ENCODE data around the gene HIRA.

The HIRA gene

GRCh38 chr22:19431649-19432132, at the start of gene HIRA:
Gene HIRA, minus strand, starts transcription at chr22:19431733. Its CDS starts 257 bp downstream, at chr22:19431476.
- FAIRE-seq (no peak), DNase-seq (ENCODE audit: low spot score) (peak; percentile 56)

- FAIRE-seq: no peak
- DNase-seq (ENCODE audit: low spot score): no peak
Measured at GRCh38 chr22:19480789-19481188, 49.3 kb upstream of the HIRA start.

- FAIRE-seq (no peak), DNase-seq (ENCODE audit: low spot score) (no peak)
Measured at GRCh38 chr22:19480173-19480568, 48.6 kb upstream of the HIRA start.

- FAIRE-seq (peak; percentile 83), DNase-seq (ENCODE audit: low spot score) (peak; percentile 94)
Measured at GRCh38 chr22:19479355-19480172, 48.0 kb upstream of the HIRA start, which contains the start of gene CDC45. Gene CDC45, plus strand, starts transcription at chr22:19479920. Its CDS starts 49 bp downstream, at chr22:19479969.

GRCh38 chr22:19478901-19479354, 47.4 kb upstream of the HIRA start, which contains the start of gene UFD1:
Gene UFD1, minus strand, starts transcription at chr22:19479193. Its CDS starts 108 bp downstream, at chr22:19479085.
- no peak for FAIRE-seq
- DNase-seq (ENCODE audit: low spot score): peak; percentile 58

- DNase-seq (ENCODE audit: low spot score) (no peak), FAIRE-seq (no peak)
Measured at GRCh38 chr22:19478045-19478900, 46.7 kb upstream of the HIRA start.

GRCh38 chr22:19477321-19478044, 46.0 kb upstream of the HIRA start:
- no peak for DNase-seq (ENCODE audit: low spot score)
- FAIRE-seq: no peak

GRCh38 chr22:19476023-19476422, 44.5 kb upstream of the HIRA start:
- FAIRE-seq (no peak), DNase-seq (ENCODE audit: low spot score) (no peak)

GRCh38 chr22:19473578-19473977, 42.0 kb upstream of the HIRA start:
- no peak for FAIRE-seq
- no peak for DNase-seq (ENCODE audit: low spot score)

GRCh38 chr22:19472233-19472632, 40.7 kb upstream of the HIRA start:
- DNase-seq (ENCODE audit: low spot score) (no peak), FAIRE-seq (no peak)

- FAIRE-seq: no peak
Measured at GRCh38 chr22:19471572-19471971, 40.0 kb upstream of the HIRA start.

GRCh38 chr22:19470010-19470409, 38.5 kb upstream of the HIRA start:
- FAIRE-seq: no peak
- no peak for DNase-seq (ENCODE audit: low spot score)

More at GRCh38 chr22:19471572-19471971, 40.0 kb upstream of the HIRA start:
- no peak for DNase-seq (ENCODE audit: low spot score)

GRCh38 chr22:19469421-19469820, 37.9 kb upstream of the HIRA start:
- DNase-seq (ENCODE audit: low spot score) (no peak), FAIRE-seq (no peak)

- no peak for FAIRE-seq
Measured at GRCh38 chr22:19467912-19468311, 36.4 kb upstream of the HIRA start.

GRCh38 chr22:19466848-19467752, 35.6 kb upstream of the HIRA start:
- FAIRE-seq: no peak
- DNase-seq (ENCODE audit: low spot score): no peak

More at GRCh38 chr22:19467912-19468311, 36.4 kb upstream of the HIRA start:
- no peak for DNase-seq (ENCODE audit: low spot score)

GRCh38 chr22:19466126-19466716, 34.7 kb upstream of the HIRA start:
- FAIRE-seq: no peak
- DNase-seq (ENCODE audit: low spot score): no peak

GRCh38 chr22:19464975-19465374, 33.4 kb upstream of the HIRA start:
- FAIRE-seq: no peak

GRCh38 chr22:19464546-19464945, 33.0 kb upstream of the HIRA start:
- DNase-seq (ENCODE audit: low spot score) (no peak), FAIRE-seq (no peak)

More at GRCh38 chr22:19464975-19465374, 33.4 kb upstream of the HIRA start:
- DNase-seq (ENCODE audit: low spot score): no peak
